K562 (cell line): ENCODE results near the gene SKAP1. TPM values are rescaled to one million over a fixed set of nuclear protein-coding genes. Genes with fewer than 3 reads are reported as not detected.

Source experiments
- C11orf30 ChIP-seq: fragments of 450-650 bp; IDR thresholded peaks from 2 replicates; pipeline ENCODE4 v1.6.1; 2016; ENCODE audit warnings: low read depth, mild to moderate bottlenecking
- XRCC5 ChIP-seq: fragments of 200-400 bp; formaldehyde crosslinking; IDR thresholded peaks from 2 replicates; pipeline ENCODE4 v1.6.1; 2017; ENCODE audit warnings: low read depth, mild to moderate bottlenecking, low read length
- ZBTB43 ChIP-seq: sonication (generic); formaldehyde crosslinking; IDR thresholded peaks from 2 replicates; pipeline ENCODE4 v1.8.0; 2023; ENCODE audit warnings: mild to moderate bottlenecking, missing genetic modification reagents
- ZBTB7A ChIP-seq: IDR thresholded peaks from 2 replicates; pipeline ENCODE4 v1.6.1; 2011; ENCODE audit warnings: low read depth, mild to moderate bottlenecking, low read length, moderate library complexity, borderline replicate concordance; ENCODE audit not compliant: control insufficient read depth
- polyA plus RNA-seq, 8 experiments: library from polyadenylated mRNA; depleted of rRNA in 4 of 8; stranded (reverse) in 5 of 8; unstranded in 3 of 8; fragments of >200 nt; fragmentation: Nextera tagmentation in 2 of 8; fragmentation: Illumina TruSeq in 1 of 8; extraction: Ambion mirVana in 2 of 8; extraction: Trizol in 1 of 8; gene quantifications; 2 replicates each; pipeline versions ENCODE4 v1.2.1 to v1.2.3, GENCODE V29; 2011 to 2014; ENCODE audit warnings: inconsistent platforms in 1 of 8, missing spikeins in 1 of 8
- total RNA-seq, 7 experiments: library from RNA; depleted of rRNA in 6 of 7; stranded (reverse); fragments of >200 nt in 6 of 7; fragmentation: Illumina TruSeq in 2 of 7; extraction: Trizol in 2 of 7; gene quantifications; 2 replicates each; pipeline versions ENCODE4 v1.2.1 to v1.2.3, GENCODE V29; 2011 to 2021; ENCODE audit warnings: low replicate concordance in 1 of 7
- TF ChIP-seq, protein P1 (sequence below): fragments of 200-600 bp; sonication (generic); IDR thresholded peaks from one replicate; pipeline ENCODE4 v1.6.1; 2012; ENCODE audit warnings: mild to moderate bottlenecking, low read depth, low read length, inconsistent platforms
- TF ChIP-seq, protein P2 (sequence below): fragments of 450-650 bp; IDR thresholded peaks from 2 replicates; pipeline ENCODE4 v1.6.1; 2016
- TF ChIP-seq, protein P3 (sequence below): fragments of 250-450 bp; sonication (Bioruptor Pico); IDR thresholded peaks from 2 replicates; pipeline ENCODE4 v1.9.0; 2021; ENCODE audit warnings: mild to moderate bottlenecking, inconsistent platforms

The SKAP1 gene
- total and polyA plus RNA-seq, 9 of the 15 experiments (the other 6 are each of a cell fraction or from before 2014, with no cell fraction given): 0.06 to 0.80 (median 0.10) TPM; not detected in 4

GRCh38 chr17:48107137-48108055 is 322.6 kb downstream of the SKAP1 start, which contains the start of gene SNX11 (continued):
- TF ChIP-seq, protein P1, sequence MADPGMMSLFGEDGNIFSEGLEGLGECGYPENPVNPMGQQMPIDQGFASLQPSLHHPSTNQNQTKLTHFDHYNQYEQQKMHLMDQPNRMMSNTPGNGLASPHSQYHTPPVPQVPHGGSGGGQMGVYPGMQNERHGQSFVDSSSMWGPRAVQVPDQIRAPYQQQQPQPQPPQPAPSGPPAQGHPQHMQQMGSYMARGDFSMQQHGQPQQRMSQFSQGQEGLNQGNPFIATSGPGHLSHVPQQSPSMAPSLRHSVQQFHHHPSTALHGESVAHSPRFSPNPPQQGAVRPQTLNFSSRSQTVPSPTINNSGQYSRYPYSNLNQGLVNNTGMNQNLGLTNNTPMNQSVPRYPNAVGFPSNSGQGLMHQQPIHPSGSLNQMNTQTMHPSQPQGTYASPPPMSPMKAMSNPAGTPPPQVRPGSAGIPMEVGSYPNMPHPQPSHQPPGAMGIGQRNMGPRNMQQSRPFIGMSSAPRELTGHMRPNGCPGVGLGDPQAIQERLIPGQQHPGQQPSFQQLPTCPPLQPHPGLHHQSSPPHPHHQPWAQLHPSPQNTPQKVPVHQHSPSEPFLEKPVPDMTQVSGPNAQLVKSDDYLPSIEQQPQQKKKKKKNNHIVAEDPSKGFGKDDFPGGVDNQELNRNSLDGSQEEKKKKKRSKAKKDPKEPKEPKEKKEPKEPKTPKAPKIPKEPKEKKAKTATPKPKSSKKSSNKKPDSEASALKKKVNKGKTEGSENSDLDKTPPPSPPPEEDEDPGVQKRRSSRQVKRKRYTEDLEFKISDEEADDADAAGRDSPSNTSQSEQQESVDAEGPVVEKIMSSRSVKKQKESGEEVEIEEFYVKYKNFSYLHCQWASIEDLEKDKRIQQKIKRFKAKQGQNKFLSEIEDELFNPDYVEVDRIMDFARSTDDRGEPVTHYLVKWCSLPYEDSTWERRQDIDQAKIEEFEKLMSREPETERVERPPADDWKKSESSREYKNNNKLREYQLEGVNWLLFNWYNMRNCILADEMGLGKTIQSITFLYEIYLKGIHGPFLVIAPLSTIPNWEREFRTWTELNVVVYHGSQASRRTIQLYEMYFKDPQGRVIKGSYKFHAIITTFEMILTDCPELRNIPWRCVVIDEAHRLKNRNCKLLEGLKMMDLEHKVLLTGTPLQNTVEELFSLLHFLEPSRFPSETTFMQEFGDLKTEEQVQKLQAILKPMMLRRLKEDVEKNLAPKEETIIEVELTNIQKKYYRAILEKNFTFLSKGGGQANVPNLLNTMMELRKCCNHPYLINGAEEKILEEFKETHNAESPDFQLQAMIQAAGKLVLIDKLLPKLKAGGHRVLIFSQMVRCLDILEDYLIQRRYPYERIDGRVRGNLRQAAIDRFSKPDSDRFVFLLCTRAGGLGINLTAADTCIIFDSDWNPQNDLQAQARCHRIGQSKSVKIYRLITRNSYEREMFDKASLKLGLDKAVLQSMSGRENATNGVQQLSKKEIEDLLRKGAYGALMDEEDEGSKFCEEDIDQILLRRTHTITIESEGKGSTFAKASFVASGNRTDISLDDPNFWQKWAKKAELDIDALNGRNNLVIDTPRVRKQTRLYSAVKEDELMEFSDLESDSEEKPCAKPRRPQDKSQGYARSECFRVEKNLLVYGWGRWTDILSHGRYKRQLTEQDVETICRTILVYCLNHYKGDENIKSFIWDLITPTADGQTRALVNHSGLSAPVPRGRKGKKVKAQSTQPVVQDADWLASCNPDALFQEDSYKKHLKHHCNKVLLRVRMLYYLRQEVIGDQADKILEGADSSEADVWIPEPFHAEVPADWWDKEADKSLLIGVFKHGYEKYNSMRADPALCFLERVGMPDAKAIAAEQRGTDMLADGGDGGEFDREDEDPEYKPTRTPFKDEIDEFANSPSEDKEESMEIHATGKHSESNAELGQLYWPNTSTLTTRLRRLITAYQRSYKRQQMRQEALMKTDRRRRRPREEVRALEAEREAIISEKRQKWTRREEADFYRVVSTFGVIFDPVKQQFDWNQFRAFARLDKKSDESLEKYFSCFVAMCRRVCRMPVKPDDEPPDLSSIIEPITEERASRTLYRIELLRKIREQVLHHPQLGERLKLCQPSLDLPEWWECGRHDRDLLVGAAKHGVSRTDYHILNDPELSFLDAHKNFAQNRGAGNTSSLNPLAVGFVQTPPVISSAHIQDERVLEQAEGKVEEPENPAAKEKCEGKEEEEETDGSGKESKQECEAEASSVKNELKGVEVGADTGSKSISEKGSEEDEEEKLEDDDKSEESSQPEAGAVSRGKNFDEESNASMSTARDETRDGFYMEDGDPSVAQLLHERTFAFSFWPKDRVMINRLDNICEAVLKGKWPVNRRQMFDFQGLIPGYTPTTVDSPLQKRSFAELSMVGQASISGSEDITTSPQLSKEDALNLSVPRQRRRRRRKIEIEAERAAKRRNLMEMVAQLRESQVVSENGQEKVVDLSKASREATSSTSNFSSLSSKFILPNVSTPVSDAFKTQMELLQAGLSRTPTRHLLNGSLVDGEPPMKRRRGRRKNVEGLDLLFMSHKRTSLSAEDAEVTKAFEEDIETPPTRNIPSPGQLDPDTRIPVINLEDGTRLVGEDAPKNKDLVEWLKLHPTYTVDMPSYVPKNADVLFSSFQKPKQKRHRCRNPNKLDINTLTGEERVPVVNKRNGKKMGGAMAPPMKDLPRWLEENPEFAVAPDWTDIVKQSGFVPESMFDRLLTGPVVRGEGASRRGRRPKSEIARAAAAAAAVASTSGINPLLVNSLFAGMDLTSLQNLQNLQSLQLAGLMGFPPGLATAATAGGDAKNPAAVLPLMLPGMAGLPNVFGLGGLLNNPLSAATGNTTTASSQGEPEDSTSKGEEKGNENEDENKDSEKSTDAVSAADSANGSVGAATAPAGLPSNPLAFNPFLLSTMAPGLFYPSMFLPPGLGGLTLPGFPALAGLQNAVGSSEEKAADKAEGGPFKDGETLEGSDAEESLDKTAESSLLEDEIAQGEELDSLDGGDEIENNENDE: no peak
- no peak for TF ChIP-seq ZBTB43 (CRISPR knock-in tag)
- TF ChIP-seq ZBTB7A: peak; percentile 83
- peak; percentile 77 for TF ChIP-seq C11orf30
- TF ChIP-seq, protein P2, sequence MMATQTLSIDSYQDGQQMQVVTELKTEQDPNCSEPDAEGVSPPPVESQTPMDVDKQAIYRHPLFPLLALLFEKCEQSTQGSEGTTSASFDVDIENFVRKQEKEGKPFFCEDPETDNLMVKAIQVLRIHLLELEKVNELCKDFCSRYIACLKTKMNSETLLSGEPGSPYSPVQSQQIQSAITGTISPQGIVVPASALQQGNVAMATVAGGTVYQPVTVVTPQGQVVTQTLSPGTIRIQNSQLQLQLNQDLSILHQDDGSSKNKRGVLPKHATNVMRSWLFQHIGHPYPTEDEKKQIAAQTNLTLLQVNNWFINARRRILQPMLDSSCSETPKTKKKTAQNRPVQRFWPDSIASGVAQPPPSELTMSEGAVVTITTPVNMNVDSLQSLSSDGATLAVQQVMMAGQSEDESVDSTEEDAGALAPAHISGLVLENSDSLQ: peak; percentile 95
- TF ChIP-seq, protein P3, sequence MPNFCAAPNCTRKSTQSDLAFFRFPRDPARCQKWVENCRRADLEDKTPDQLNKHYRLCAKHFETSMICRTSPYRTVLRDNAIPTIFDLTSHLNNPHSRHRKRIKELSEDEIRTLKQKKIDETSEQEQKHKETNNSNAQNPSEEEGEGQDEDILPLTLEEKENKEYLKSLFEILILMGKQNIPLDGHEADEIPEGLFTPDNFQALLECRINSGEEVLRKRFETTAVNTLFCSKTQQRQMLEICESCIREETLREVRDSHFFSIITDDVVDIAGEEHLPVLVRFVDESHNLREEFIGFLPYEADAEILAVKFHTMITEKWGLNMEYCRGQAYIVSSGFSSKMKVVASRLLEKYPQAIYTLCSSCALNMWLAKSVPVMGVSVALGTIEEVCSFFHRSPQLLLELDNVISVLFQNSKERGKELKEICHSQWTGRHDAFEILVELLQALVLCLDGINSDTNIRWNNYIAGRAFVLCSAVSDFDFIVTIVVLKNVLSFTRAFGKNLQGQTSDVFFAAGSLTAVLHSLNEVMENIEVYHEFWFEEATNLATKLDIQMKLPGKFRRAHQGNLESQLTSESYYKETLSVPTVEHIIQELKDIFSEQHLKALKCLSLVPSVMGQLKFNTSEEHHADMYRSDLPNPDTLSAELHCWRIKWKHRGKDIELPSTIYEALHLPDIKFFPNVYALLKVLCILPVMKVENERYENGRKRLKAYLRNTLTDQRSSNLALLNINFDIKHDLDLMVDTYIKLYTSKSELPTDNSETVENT: peak; percentile 14; the same call in 1 of the 2 replicates
- TF ChIP-seq XRCC5: 0 out of 2 replicates have a peak, but pooled peaks have one; percentile 30
